Fibroblast of lung (primary cell): ENCODE data around the gene REPS2. TPM values are rescaled to one million over a fixed set of nuclear protein-coding genes. Genes with fewer than 3 reads are reported as not detected.

Experiments
- DNase-seq, 2 donors: peaks; one replicate each; pipeline versions ENCODE4 v3.0.0 to v3.0.0-alpha.2; 2010; ENCODE audit warnings: low read depth in 2 of 2
- H2AFZ ChIP-seq: 2 replicates; pipeline ENCODE4 v1.5.1; 2012; ENCODE audit warnings: low read length, control low read depth, inconsistent platforms
- H3K27ac ChIP-seq: 2 replicates; pipeline ENCODE4 v1.5.1; 2011; ENCODE audit warnings: low read length, control low read depth; ENCODE audit not compliant: insufficient read depth
- H3K27me3 ChIP-seq: 2 replicates; pipeline ENCODE4 v1.5.1; 2011; ENCODE audit warnings: mild to moderate bottlenecking, low read length; ENCODE audit not compliant: control insufficient read depth, insufficient read depth
- H3K36me3 ChIP-seq: 2 replicates; pipeline ENCODE4 v1.5.1; 2011; ENCODE audit warnings: low read length; ENCODE audit not compliant: control insufficient read depth, insufficient read depth
- H3K4me1 ChIP-seq: 2 replicates; pipeline ENCODE4 v1.5.1; 2011; ENCODE audit warnings: low read length; ENCODE audit not compliant: control insufficient read depth, insufficient read depth; ENCODE audit errors: extremely low read depth
- H3K4me2 ChIP-seq: 2 replicates; pipeline ENCODE4 v1.5.1; 2011; ENCODE audit warnings: low read length, control low read depth; ENCODE audit not compliant: insufficient read depth; ENCODE audit errors: extremely low read depth
- H3K4me3 ChIP-seq, 4 experiments: fragments of 200-600 bp in 1 of 4; sonication (generic) in 1 of 4; replicated peaks in 1 of 4; 2 replicates each; pipeline ENCODE4 v1.5.1; 2011 to 2016; ENCODE audit warnings: low read length in 4 of 4, low read depth in 3 of 4, mild to moderate bottlenecking in 3 of 4, control low read depth in 2 of 4, inconsistent platforms in 1 of 4, mixed read lengths in 1 of 4; ENCODE audit not compliant: insufficient read depth in 1 of 4; ENCODE audit errors: control extremely low read depth in 1 of 4
- H3K79me2 ChIP-seq: 2 replicates; pipeline ENCODE4 v1.5.1; 2012; ENCODE audit warnings: mild to moderate bottlenecking, low read length, inconsistent platforms; ENCODE audit not compliant: control insufficient read depth, insufficient read depth
- H3K9ac ChIP-seq: 2 replicates; pipeline ENCODE4 v1.5.1; 2011; ENCODE audit warnings: mild to moderate bottlenecking, low read length, control low read depth; ENCODE audit not compliant: insufficient read depth
- H3K9me3 ChIP-seq: 2 replicates; pipeline ENCODE4 v1.5.1; 2012; ENCODE audit warnings: low read depth, low read length; ENCODE audit not compliant: control insufficient read depth, insufficient read depth
- H4K20me1 ChIP-seq: 2 replicates; pipeline ENCODE4 v1.5.1; 2011; ENCODE audit warnings: low read length; ENCODE audit not compliant: control insufficient read depth, insufficient read depth; ENCODE audit errors: extremely low read depth
- CTCF ChIP-seq, 2 donors: IDR thresholded peaks in 1 of 2; conservative IDR thresholded peaks in 1 of 2; 1 replicate in 1 of 2; 2 replicates in 1 of 2; pipeline ENCODE4 v1.5.1; 2011 to 2012; ENCODE audit warnings: low read length in 2 of 2, control low read depth in 1 of 2, inconsistent platforms in 1 of 2, low read depth in 1 of 2, mild to moderate bottlenecking in 1 of 2
- EZH2 ChIP-seq: IDR thresholded peaks from 2 replicates; pipeline ENCODE4 v1.5.1; 2012; ENCODE audit warnings: low read length, control low read depth, mild to moderate bottlenecking; ENCODE audit errors: missing control alignments
- polyA plus RNA-seq, 2 donors: library from polyadenylated mRNA; depleted of rRNA in 1 of 2; stranded (reverse) in 1 of 2; unstranded in 1 of 2; fragments of >200 nt; gene quantifications; 2 replicates each; pipeline ENCODE4 v1.2.1, GENCODE V29; 2011 to 2012; ENCODE audit warnings: missing spikeins in 1 of 2
- total RNA-seq: library from RNA; depleted of rRNA; stranded (reverse); fragments of >200 nt; gene quantifications from 2 replicates; pipeline ENCODE4 v1.2.1, GENCODE V29; 2014

REPS2 gene
- total and polyA plus RNA-seq, 2 donors (not counting 1 experiment from before 2014, with no cell fraction given), result 0.27 to 0.50 TPM

GRCh38 chrX:17183566-17183965 is 237.1 kb downstream of the REPS2 start:
- Histone ChIP-seq H3K27ac (no peak overlapping the region), H2AFZ (no peak overlapping the region), H4K20me1 (no peaks in the 10 kb centered on the region), H3K36me3 (no peaks in the 10 kb centered on the region), H3K4me3 (no peak overlapping the region), H3K9me3 (no peaks in the 10 kb centered on the region), H3K4me1 (no peaks in the 10 kb centered on the region), H3K9ac (no peak overlapping the region), H3K79me2 (no peaks in the 10 kb centered on the region), H3K27me3 (no peaks in the 10 kb centered on the region), H3K4me2 (no peak overlapping the region)
- DNase-seq, result no peak
- TF ChIP-seq CTCF (conservative IDR thresholded peaks at IDR 0.05 in 1 of 2, IDR thresholded peaks at IDR 0.05 in 1 of 2; ENCODE audit: low read depth in 1 of 2, low read length in 2 of 2) (no peak), EZH2 (no peak)

DNA sequence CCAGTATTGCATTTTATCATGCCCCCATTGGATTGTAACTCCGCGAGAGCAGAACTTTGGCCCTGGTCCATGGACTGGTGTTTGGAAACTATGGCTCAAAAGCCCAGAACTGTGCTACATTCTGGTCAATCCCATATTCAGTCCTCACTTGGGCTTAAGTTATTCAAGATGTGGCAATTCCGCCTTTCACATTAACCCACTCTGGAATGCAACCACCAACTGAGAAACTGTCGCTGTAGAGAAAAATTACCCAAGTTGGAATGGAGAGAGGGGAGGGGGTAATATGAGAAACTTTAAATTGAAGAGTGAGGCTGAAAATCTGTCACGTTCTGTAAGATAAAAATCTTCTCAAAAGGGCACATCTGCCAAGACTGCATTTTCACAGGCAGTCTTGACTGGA is 239.0 kb downstream of the REPS2 start:
- H3K9me3 ChIP-seq, result no peaks in the 10 kb centered on the region
- H3K9ac ChIP-seq, result no peak overlapping the region
- H3K79me2 ChIP-seq, result no peaks in the 10 kb centered on the region
- peak in 1 of 2 donors; percentile 27 for DNase-seq
- no peak overlapping the region for H3K27ac ChIP-seq
- no peak overlapping the region for H2AFZ ChIP-seq
- H4K20me1 ChIP-seq, result no peaks in the 10 kb centered on the region
- no peak overlapping the region for H3K4me3 ChIP-seq
- no peak for TF ChIP-seq CTCF (conservative IDR thresholded peaks at IDR 0.05 in 1 of 2, IDR thresholded peaks at IDR 0.05 in 1 of 2; ENCODE audit: low read depth in 1 of 2, low read length in 2 of 2)
- TF ChIP-seq EZH2, result no peak
- H3K4me2 ChIP-seq, result no peak overlapping the region
- no peaks in the 10 kb centered on the region for H3K36me3 ChIP-seq
- H3K4me1 ChIP-seq, result no peaks in the 10 kb centered on the region
- no peaks in the 10 kb centered on the region for H3K27me3 ChIP-seq

DNA sequence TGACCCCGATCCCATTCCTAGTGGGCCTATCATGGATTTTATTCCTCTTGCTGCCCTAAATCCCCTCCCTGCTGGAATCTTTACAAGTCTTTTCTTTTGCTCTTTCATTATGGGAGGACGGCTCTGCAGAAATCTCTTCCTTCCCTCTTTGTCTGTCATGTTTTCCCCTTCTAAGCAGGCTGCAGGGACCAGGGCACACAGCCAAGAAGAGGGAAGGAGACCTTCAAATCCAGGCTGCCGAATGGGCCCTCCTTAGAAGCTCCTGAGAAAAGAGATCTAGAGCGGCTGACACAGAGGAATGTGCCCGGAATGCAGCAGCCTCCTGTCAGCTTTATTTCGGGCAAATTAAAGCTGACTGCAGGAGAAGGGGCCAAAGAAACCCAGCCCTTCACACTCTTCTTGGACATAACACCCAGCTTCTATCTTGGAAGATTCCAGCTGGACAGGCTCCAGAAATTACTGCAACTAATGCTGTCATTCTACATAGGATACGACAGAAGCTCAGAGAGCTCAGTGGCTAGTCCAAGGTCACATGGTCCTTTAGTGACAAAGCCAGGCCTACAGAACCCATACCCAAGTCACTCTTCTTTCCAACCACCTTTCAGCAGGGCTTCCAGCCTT is 240.8 kb downstream of the REPS2 start:
- no peak overlapping the region for H3K9ac ChIP-seq
- DNase-seq, result peak in 1 of 2 donors; percentile 6
- H3K27ac ChIP-seq, result no peak overlapping the region
- H3K36me3 ChIP-seq, result no peaks in the 10 kb centered on the region
- H3K4me2 ChIP-seq, result no peak overlapping the region
- no peak overlapping the region for H2AFZ ChIP-seq
- no peaks in the 10 kb centered on the region for H3K79me2 ChIP-seq
- H3K9me3 ChIP-seq, result no peaks in the 10 kb centered on the region
- H3K4me1 ChIP-seq, result no peaks in the 10 kb centered on the region
- H3K27me3 ChIP-seq, result no peaks in the 10 kb centered on the region
- TF ChIP-seq EZH2, result no peak
- TF ChIP-seq CTCF (conservative IDR thresholded peaks at IDR 0.05 in 1 of 2, IDR thresholded peaks at IDR 0.05 in 1 of 2; ENCODE audit: low read depth in 1 of 2, low read length in 2 of 2), result no peak
- H3K4me3 ChIP-seq, result no peak overlapping the region
- H4K20me1 ChIP-seq, result no peaks in the 10 kb centered on the region
